Fibroblast of lung (primary cell): ENCODE results near the gene SH3D19. TPM values are rescaled to one million over a fixed set of nuclear protein-coding genes. Genes with fewer than 3 reads are reported as not detected.

Experiments
- DNase-seq, 2 donors: peaks; one replicate each; pipeline versions ENCODE4 v3.0.0 to v3.0.0-alpha.2; 2010; ENCODE audit warnings: low read depth in 2 of 2
- H2AFZ ChIP-seq: 2 replicates; pipeline ENCODE4 v1.5.1; 2012; ENCODE audit warnings: low read length, control low read depth, inconsistent platforms
- H3K27ac ChIP-seq: 2 replicates; pipeline ENCODE4 v1.5.1; 2011; ENCODE audit warnings: low read length, control low read depth; ENCODE audit not compliant: insufficient read depth
- H3K27me3 ChIP-seq: 2 replicates; pipeline ENCODE4 v1.5.1; 2011; ENCODE audit warnings: mild to moderate bottlenecking, low read length; ENCODE audit not compliant: control insufficient read depth, insufficient read depth
- H3K36me3 ChIP-seq: 2 replicates; pipeline ENCODE4 v1.5.1; 2011; ENCODE audit warnings: low read length; ENCODE audit not compliant: control insufficient read depth, insufficient read depth
- H3K4me1 ChIP-seq: 2 replicates; pipeline ENCODE4 v1.5.1; 2011; ENCODE audit warnings: low read length; ENCODE audit not compliant: control insufficient read depth, insufficient read depth; ENCODE audit errors: extremely low read depth
- H3K4me2 ChIP-seq: 2 replicates; pipeline ENCODE4 v1.5.1; 2011; ENCODE audit warnings: low read length, control low read depth; ENCODE audit not compliant: insufficient read depth; ENCODE audit errors: extremely low read depth
- H3K4me3 ChIP-seq, 4 experiments: fragments of 200-600 bp in 1 of 4; sonication (generic) in 1 of 4; replicated peaks in 1 of 4; 2 replicates each; pipeline ENCODE4 v1.5.1; 2011 to 2016; ENCODE audit warnings: low read length in 4 of 4, low read depth in 3 of 4, mild to moderate bottlenecking in 3 of 4, control low read depth in 2 of 4, inconsistent platforms in 1 of 4, mixed read lengths in 1 of 4; ENCODE audit not compliant: insufficient read depth in 1 of 4; ENCODE audit errors: control extremely low read depth in 1 of 4
- H3K79me2 ChIP-seq: 2 replicates; pipeline ENCODE4 v1.5.1; 2012; ENCODE audit warnings: mild to moderate bottlenecking, low read length, inconsistent platforms; ENCODE audit not compliant: control insufficient read depth, insufficient read depth
- H3K9ac ChIP-seq: 2 replicates; pipeline ENCODE4 v1.5.1; 2011; ENCODE audit warnings: mild to moderate bottlenecking, low read length, control low read depth; ENCODE audit not compliant: insufficient read depth
- H3K9me3 ChIP-seq: 2 replicates; pipeline ENCODE4 v1.5.1; 2012; ENCODE audit warnings: low read depth, low read length; ENCODE audit not compliant: control insufficient read depth, insufficient read depth
- H4K20me1 ChIP-seq: 2 replicates; pipeline ENCODE4 v1.5.1; 2011; ENCODE audit warnings: low read length; ENCODE audit not compliant: control insufficient read depth, insufficient read depth; ENCODE audit errors: extremely low read depth
- EZH2 ChIP-seq: IDR thresholded peaks from 2 replicates; pipeline ENCODE4 v1.5.1; 2012; ENCODE audit warnings: low read length, control low read depth, mild to moderate bottlenecking; ENCODE audit errors: missing control alignments
- polyA plus RNA-seq, 2 donors: library from polyadenylated mRNA; depleted of rRNA in 1 of 2; stranded (reverse) in 1 of 2; unstranded in 1 of 2; fragments of >200 nt; gene quantifications; 2 replicates each; pipeline ENCODE4 v1.2.1, GENCODE V29; 2011 to 2012; ENCODE audit warnings: missing spikeins in 1 of 2
- total RNA-seq: library from RNA; depleted of rRNA; stranded (reverse); fragments of >200 nt; gene quantifications from 2 replicates; pipeline ENCODE4 v1.2.1, GENCODE V29; 2014
- TF ChIP-seq, protein P1 (sequence below), 2 donors: IDR thresholded peaks in 1 of 2; conservative IDR thresholded peaks in 1 of 2; 1 replicate in 1 of 2; 2 replicates in 1 of 2; pipeline ENCODE4 v1.5.1; 2011 to 2012; ENCODE audit warnings: low read length in 2 of 2, control low read depth in 1 of 2, inconsistent platforms in 1 of 2, low read depth in 1 of 2, mild to moderate bottlenecking in 1 of 2

The SH3D19 gene
- total and polyA plus RNA-seq, 2 donors (not counting 1 experiment from before 2014, with no cell fraction given) = 31.4 to 41.3 TPM

DNA sequence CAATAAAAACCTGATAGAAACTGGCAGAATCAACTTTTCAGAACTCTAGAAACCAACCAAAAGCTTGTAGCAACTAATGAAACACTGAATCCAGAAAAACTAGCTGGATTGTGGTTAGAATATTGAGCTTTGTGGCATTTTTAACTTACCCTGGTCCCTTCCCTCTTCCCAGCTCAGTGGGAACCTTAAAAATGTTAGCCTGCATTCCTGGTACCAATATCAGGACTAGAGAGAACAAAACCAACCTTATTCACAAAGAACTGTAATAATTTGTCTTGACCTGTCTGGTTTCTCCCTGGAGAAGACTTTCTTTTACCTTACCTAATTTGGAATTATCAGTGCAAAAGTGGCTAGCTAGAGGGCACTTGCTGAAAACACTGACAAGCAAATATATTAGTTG is 21.2 kb downstream of the SH3D19 start:
- Histone ChIP-seq H3K4me2 (no peak overlapping the region), H4K20me1 (no peaks in the 10 kb centered on the region), H3K4me3 (no peak overlapping the region), H3K9me3 (no peaks in the 10 kb centered on the region), H3K27me3 (no peaks in the 10 kb centered on the region), H3K4me1 (no peaks in the 10 kb centered on the region), H3K9ac (no peak overlapping the region), H3K27ac (no peak overlapping the region), H2AFZ (no peak overlapping the region), H3K36me3 (no peaks in the 10 kb centered on the region), H3K79me2 (no peaks in the 10 kb centered on the region)
- TF ChIP-seq EZH2 = no peak
- TF ChIP-seq, protein P1, sequence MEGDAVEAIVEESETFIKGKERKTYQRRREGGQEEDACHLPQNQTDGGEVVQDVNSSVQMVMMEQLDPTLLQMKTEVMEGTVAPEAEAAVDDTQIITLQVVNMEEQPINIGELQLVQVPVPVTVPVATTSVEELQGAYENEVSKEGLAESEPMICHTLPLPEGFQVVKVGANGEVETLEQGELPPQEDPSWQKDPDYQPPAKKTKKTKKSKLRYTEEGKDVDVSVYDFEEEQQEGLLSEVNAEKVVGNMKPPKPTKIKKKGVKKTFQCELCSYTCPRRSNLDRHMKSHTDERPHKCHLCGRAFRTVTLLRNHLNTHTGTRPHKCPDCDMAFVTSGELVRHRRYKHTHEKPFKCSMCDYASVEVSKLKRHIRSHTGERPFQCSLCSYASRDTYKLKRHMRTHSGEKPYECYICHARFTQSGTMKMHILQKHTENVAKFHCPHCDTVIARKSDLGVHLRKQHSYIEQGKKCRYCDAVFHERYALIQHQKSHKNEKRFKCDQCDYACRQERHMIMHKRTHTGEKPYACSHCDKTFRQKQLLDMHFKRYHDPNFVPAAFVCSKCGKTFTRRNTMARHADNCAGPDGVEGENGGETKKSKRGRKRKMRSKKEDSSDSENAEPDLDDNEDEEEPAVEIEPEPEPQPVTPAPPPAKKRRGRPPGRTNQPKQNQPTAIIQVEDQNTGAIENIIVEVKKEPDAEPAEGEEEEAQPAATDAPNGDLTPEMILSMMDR (conservative IDR thresholded peaks at IDR 0.05 in 1 of 2, IDR thresholded peaks at IDR 0.05 in 1 of 2; ENCODE audit: low read depth in 1 of 2, low read length in 2 of 2) = no peak
- peak in 1 of 2 donors; percentile 73 for DNase-seq

DNA sequence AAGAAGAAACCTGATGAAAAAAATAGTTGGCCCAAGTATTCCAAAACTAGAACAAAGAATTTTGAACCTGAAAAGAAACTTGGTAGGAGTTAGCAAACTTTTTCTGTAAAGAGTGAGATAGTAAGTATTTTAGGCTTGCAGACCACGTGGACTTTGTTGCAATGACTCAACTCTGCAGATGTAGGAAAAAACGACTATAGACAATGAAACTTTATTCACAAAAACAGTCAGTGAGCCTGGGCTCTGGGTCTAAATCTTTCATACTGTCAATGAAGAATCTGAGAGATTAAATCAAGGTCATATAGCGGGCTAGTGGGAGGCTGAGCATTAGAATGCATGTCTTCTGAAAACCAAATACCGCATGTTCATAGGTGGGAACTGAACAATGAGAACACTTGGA is 23.0 kb downstream of the SH3D19 start:
- H3K4me3 ChIP-seq = no peak overlapping the region
- no peaks in the 10 kb centered on the region for H3K79me2 ChIP-seq
- no peak overlapping the region for H2AFZ ChIP-seq
- H3K9me3 ChIP-seq = no peaks in the 10 kb centered on the region
- no peak overlapping the region for H3K4me2 ChIP-seq
- H3K9ac ChIP-seq = no peak overlapping the region
- H4K20me1 ChIP-seq = no peaks in the 10 kb centered on the region
- H3K36me3 ChIP-seq = no peaks in the 10 kb centered on the region
- H3K27me3 ChIP-seq = no peaks in the 10 kb centered on the region
- peak in 1 of 2 donors; percentile 94 for DNase-seq
- H3K4me1 ChIP-seq = no peaks in the 10 kb centered on the region
- TF ChIP-seq, protein P1 (conservative IDR thresholded peaks at IDR 0.05 in 1 of 2, IDR thresholded peaks at IDR 0.05 in 1 of 2; ENCODE audit: low read depth in 1 of 2, low read length in 2 of 2) = no peak
- TF ChIP-seq EZH2 = no peak
- no peak overlapping the region for H3K27ac ChIP-seq

DNA sequence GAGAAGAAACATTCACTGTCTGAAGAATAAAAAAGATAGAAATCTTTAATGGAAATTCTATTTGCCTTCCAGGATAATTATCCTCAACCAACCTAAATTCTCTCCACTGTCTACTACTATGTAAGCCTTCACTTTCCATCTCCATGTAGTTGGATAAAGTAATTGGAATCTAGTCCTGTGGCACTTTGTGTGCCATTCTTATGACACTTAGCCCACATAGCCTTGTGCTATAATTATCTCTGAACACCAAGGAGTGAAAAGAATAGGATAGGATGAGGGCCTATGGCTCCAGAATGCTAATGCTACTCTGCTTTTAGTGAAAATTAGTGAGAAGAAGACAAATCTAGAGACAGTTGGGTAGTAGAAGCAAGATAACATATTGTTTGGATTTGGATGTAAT is 28.2 kb downstream of the SH3D19 start:
- Histone ChIP-seq H3K4me2 (no peak overlapping the region), H4K20me1 (no peaks in the 10 kb centered on the region), H3K9ac (no peak overlapping the region), H3K79me2 (no peaks in the 10 kb centered on the region), H3K36me3 (no peaks in the 10 kb centered on the region), H3K27me3 (no peaks in the 10 kb centered on the region), H3K27ac (no peak overlapping the region), H2AFZ (no peak overlapping the region), H3K9me3 (no peaks in the 10 kb centered on the region), H3K4me3 (no peak overlapping the region), H3K4me1 (no peaks in the 10 kb centered on the region)
- TF ChIP-seq, protein P1 (conservative IDR thresholded peaks at IDR 0.05 in 1 of 2, IDR thresholded peaks at IDR 0.05 in 1 of 2; ENCODE audit: low read depth in 1 of 2, low read length in 2 of 2) = no peak
- TF ChIP-seq EZH2 = no peak
- no peak for DNase-seq
